Prostate gland (tissue), 2 donors: Measurements from ENCODE around the gene HELQ. TPM values are rescaled to one million over a fixed set of nuclear protein-coding genes. Genes with fewer than 3 reads are reported as not detected.
"Not testable (repeated sequence)": the region's sequence is repeated elsewhere in the genome, so short reads cannot be mapped to it uniquely, and the experiment has no call there.

Experiments
- DNase-seq: peaks from one replicate; pipeline ENCODE4 v3.0.0-alpha.2; 2019; ENCODE audit warnings: low spot score
- H3K27ac ChIP-seq, 2 donors: fragments of 200-600 bp; sonication (generic); 2 replicates each; pipeline ENCODE4 v1.5.1; 2017 to 2019
- H3K27me3 ChIP-seq: fragments of 200-600 bp; sonication (generic); replicated peaks from 2 replicates; pipeline ENCODE4 v1.5.1; 2019; ENCODE audit not compliant: insufficient read depth
- H3K36me3 ChIP-seq, 2 donors: fragments of 200-600 bp; sonication (generic); 1 replicate in 1 of 2; 2 replicates in 1 of 2; pipeline versions ENCODE4 v1.5.1 to v1.8.1; 2017 to 2019
- H3K4me1 ChIP-seq: fragments of 200-600 bp; sonication (generic); replicated peaks from 2 replicates; pipeline ENCODE4 v1.5.1; 2019
- H3K4me3 ChIP-seq, 2 donors: fragments of 200-600 bp; sonication (generic); 2 replicates each; pipeline ENCODE4 v1.5.1; 2017 to 2019
- H3K9me3 ChIP-seq: fragments of 200-600 bp; sonication (generic); 2 replicates; pipeline ENCODE4 v1.5.1; 2017
- CTCF ChIP-seq, 4 experiments: fragments of 200-600 bp in 2 of 4; fragments of 450-650 bp in 2 of 4; sonication (generic) in 2 of 4; IDR thresholded peaks; 1 replicate in 3 of 4; 2 replicates in 1 of 4; pipeline ENCODE4 v1.5.1; 2016 to 2019; ENCODE audit warnings: antibody characterized with exemption in 4 of 4, mild to moderate bottlenecking in 2 of 4, moderate library complexity in 2 of 4
- POLR2A ChIP-seq: fragments of 450-650 bp; IDR thresholded peaks from one replicate; pipeline ENCODE4 v1.6.1; 2016; ENCODE audit warnings: antibody characterized with exemption, mild to moderate bottlenecking
- POLR2AphosphoS5 ChIP-seq: sonication (generic); formaldehyde crosslinking; IDR thresholded peaks from one replicate; pipeline ENCODE4 v1.6.1; 2017; ENCODE audit warnings: antibody characterized with exemption
- WGBS: methylation state at CpG from one replicate; pipeline ENCODE4 v1.1.5; 2018; 5-methylcytosine and 5-hydroxymethylcytosine counted together
- intact Hi-C: fragments of 100-400 bp; cut with DNase I; formaldehyde crosslinking; loops from one replicate; pipeline ENCODE4 v1.14.2; 2022
- total RNA-seq, 2 donors: library from RNA; depleted of rRNA; stranded (reverse); fragments of >200 nt; gene quantifications; one replicate each; pipeline ENCODE4 v1.1.0, GENCODE V29; 2016

HELQ gene
- total RNA-seq, 2 donors from 2014 or later, result 15.5 to 20.9 TPM

- no peak for DNase-seq
- H3K27me3 ChIP-seq, result no peaks in the 10 kb centered on the region
- TF ChIP-seq POLR2A (no peak), CTCF (IDR thresholded peaks at IDR 0.05) (no peak), POLR2AphosphoS5 (no peak)
- no peaks in the 10 kb centered on the region for H3K36me3 ChIP-seq
- no peak overlapping the region for H3K4me3 ChIP-seq
- WGBS, result 89% methylated on average over 5 of the region's 5 CpGs
- intact Hi-C loops, result no loop called here
- H3K27ac ChIP-seq, result no peak overlapping the region
- H3K9me3 ChIP-seq, result no peaks in the 10 kb centered on the region
- no peaks in the 10 kb centered on the region for H3K4me1 ChIP-seq
Measured at GRCh38 chr4:83405844-83406816, 49.5 kb downstream of the HELQ start.

- H3K9me3 ChIP-seq, H3K4me1 ChIP-seq, H3K27ac ChIP-seq, intact Hi-C loops, H3K27me3 ChIP-seq, H3K4me3 ChIP-seq, DNase-seq, H3K36me3 ChIP-seq: not testable (repeated sequence)
- WGBS, result 86% methylated on average over 10 of the region's 10 CpGs
Measured at GRCh38 chr4:83398158-83398557, 57.5 kb downstream of the HELQ start.

- Histone ChIP-seq H3K4me1 (no peaks in the 10 kb centered on the region), H3K9me3 (no peaks in the 10 kb centered on the region), H3K4me3 (no peak overlapping the region), H3K27ac (no peak overlapping the region), H3K36me3 (no peaks in the 10 kb centered on the region), H3K27me3 (no peaks in the 10 kb centered on the region)
- TF ChIP-seq POLR2AphosphoS5 (no peak), POLR2A (no peak), CTCF (IDR thresholded peaks at IDR 0.05) (no peak)
- no peak for DNase-seq
- intact Hi-C loops, result no loop called here
- WGBS, result 75% methylated on average over 4 of the region's 4 CpGs
Measured at GRCh38 chr4:83393908-83394307, 61.7 kb downstream of the HELQ start.

GRCh38 chr4:83392562-83392961, 63.1 kb downstream of the HELQ start:
- Histone ChIP-seq H3K36me3 (no peaks in the 10 kb centered on the region), H3K27me3 (no peaks in the 10 kb centered on the region), H3K4me3 (no peak overlapping the region), H3K9me3 (no peaks in the 10 kb centered on the region), H3K27ac (no peak overlapping the region), H3K4me1 (no peaks in the 10 kb centered on the region)
- intact Hi-C loops, result no loop called here
- DNase-seq, result no peak
- TF ChIP-seq POLR2A (no peak), POLR2AphosphoS5 (no peak), CTCF (IDR thresholded peaks at IDR 0.05) (no peak)
- WGBS, result 96% methylated on average over 2 of the region's 2 CpGs

- H3K4me3 ChIP-seq, result no peak overlapping the region
- no peaks in the 10 kb centered on the region for H3K27me3 ChIP-seq
- no peaks in the 10 kb centered on the region for H3K9me3 ChIP-seq
- H3K36me3 ChIP-seq, result no peaks in the 10 kb centered on the region
- intact Hi-C loops, result no loop called here
- TF ChIP-seq CTCF (IDR thresholded peaks at IDR 0.05) (no peak), POLR2AphosphoS5 (no peak), POLR2A (no peak)
- WGBS, result 59% methylated on average over 6 of the region's 6 CpGs
- DNase-seq, result no peak
- no peaks in the 10 kb centered on the region for H3K4me1 ChIP-seq
- H3K27ac ChIP-seq, result no peak overlapping the region
Measured at GRCh38 chr4:83390944-83391343, 64.7 kb downstream of the HELQ start.
